ENCODE results near the gene NOS3. TPM values are rescaled to one million over a fixed set of nuclear protein-coding genes. Genes with fewer than 3 reads are reported as not detected.

Gene NOS3
- total and polyA plus RNA-seq, 2 of the 13 experiments (the other 11 are each of a cell fraction or from before 2014, with no cell fraction given), result 3.7 to 7.5 TPM

DNA sequence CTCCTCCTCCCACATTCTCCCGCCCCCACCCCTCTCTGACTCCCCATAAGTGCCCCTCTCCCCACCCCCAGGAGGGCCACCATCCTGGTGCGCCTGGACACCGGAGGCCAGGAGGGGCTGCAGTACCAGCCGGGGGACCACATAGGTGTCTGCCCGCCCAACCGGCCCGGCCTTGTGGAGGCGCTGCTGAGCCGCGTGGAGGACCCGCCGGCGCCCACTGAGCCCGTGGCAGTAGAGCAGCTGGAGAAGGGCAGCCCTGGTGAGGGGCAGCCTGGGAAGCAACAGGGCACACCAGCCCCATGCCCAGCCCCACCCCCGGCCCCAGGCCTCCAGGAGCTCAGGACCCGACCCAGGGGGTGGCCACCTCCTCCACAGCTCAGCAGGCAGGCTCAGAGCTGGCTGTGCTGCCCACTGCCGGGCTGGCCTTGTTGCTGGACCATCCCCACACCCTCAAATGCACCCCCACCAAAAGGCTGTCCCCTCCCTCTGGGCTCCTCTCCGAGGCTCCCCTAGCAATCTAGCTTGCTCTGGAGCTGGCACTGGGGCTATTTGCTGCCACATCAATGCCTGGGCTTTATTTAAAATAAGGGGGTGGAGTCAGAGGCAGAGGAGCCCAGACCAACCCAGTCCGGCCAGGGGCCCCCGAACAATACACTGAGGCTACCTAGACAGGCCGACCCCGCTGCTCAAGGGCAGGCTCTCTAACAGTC lies 18.7 kb downstream of the NOS3 start (continued):
- peak; percentile 99 for TF ChIP-seq ZBTB33 (CRISPR knock-in tag; IDR thresholded peaks at IDR 0.05)
- TF ChIP-seq FIP1L1 (IDR thresholded peaks at IDR 0.05; ENCODE audit: borderline replicate concordance, insufficient read depth, low read depth, low read length), result no peak
- TF ChIP-seq ESRRA (CRISPR knock-in tag; IDR thresholded peaks at IDR 0.05; ENCODE audit: low read depth), result no peak
- no peak for TF ChIP-seq SKI (IDR thresholded peaks at IDR 0.05; ENCODE audit: partially characterized antibody)
- TF ChIP-seq HIVEP1 (CRISPR knock-in tag; IDR thresholded peaks at IDR 0.05), result peak; percentile 11; the same call in 1 of the 2 replicates
- TF ChIP-seq, protein P1, sequence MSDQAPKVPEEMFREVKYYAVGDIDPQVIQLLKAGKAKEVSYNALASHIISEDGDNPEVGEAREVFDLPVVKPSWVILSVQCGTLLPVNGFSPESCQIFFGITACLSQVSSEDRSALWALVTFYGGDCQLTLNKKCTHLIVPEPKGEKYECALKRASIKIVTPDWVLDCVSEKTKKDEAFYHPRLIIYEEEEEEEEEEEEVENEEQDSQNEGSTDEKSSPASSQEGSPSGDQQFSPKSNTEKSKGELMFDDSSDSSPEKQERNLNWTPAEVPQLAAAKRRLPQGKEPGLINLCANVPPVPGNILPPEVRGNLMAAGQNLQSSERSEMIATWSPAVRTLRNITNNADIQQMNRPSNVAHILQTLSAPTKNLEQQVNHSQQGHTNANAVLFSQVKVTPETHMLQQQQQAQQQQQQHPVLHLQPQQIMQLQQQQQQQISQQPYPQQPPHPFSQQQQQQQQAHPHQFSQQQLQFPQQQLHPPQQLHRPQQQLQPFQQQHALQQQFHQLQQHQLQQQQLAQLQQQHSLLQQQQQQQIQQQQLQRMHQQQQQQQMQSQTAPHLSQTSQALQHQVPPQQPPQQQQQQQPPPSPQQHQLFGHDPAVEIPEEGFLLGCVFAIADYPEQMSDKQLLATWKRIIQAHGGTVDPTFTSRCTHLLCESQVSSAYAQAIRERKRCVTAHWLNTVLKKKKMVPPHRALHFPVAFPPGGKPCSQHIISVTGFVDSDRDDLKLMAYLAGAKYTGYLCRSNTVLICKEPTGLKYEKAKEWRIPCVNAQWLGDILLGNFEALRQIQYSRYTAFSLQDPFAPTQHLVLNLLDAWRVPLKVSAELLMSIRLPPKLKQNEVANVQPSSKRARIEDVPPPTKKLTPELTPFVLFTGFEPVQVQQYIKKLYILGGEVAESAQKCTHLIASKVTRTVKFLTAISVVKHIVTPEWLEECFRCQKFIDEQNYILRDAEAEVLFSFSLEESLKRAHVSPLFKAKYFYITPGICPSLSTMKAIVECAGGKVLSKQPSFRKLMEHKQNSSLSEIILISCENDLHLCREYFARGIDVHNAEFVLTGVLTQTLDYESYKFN (CRISPR knock-in tag; conservative IDR thresholded peaks at IDR 0.05), result no peak
- no peak for TF ChIP-seq ZNF136 (CRISPR knock-in tag; IDR thresholded peaks at IDR 0.05; ENCODE audit: low read depth)
- no peak for TF ChIP-seq PTBP1 (IDR thresholded peaks at IDR 0.05; ENCODE audit: low read depth, low read length, poor library complexity, severe bottlenecking)
- no peak for TF ChIP-seq ZNF7 (CRISPR knock-in tag; IDR thresholded peaks at IDR 0.05)
- TF ChIP-seq NFKB2 (CRISPR knock-in tag; IDR thresholded peaks at IDR 0.05; ENCODE audit: borderline replicate concordance), result no peak
- TF ChIP-seq ZNF501 (CRISPR knock-in tag; IDR thresholded peaks at IDR 0.05), result 0 out of 2 replicates have a peak, but pooled peaks have one; percentile 15
- no peak for TF ChIP-seq TEF (CRISPR knock-in tag; IDR thresholded peaks at IDR 0.05)
- TF ChIP-seq, protein P2, sequence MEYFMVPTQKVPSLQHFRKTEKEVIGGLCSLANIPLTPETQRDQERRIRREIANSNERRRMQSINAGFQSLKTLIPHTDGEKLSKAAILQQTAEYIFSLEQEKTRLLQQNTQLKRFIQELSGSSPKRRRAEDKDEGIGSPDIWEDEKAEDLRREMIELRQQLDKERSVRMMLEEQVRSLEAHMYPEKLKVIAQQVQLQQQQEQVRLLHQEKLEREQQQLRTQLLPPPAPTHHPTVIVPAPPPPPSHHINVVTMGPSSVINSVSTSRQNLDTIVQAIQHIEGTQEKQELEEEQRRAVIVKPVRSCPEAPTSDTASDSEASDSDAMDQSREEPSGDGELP (IDR thresholded peaks at IDR 0.05; ENCODE audit: borderline replicate concordance, low read depth), result 0 out of 2 replicates have a peak, but pooled peaks have one; percentile 11
- TF ChIP-seq, protein P3, sequence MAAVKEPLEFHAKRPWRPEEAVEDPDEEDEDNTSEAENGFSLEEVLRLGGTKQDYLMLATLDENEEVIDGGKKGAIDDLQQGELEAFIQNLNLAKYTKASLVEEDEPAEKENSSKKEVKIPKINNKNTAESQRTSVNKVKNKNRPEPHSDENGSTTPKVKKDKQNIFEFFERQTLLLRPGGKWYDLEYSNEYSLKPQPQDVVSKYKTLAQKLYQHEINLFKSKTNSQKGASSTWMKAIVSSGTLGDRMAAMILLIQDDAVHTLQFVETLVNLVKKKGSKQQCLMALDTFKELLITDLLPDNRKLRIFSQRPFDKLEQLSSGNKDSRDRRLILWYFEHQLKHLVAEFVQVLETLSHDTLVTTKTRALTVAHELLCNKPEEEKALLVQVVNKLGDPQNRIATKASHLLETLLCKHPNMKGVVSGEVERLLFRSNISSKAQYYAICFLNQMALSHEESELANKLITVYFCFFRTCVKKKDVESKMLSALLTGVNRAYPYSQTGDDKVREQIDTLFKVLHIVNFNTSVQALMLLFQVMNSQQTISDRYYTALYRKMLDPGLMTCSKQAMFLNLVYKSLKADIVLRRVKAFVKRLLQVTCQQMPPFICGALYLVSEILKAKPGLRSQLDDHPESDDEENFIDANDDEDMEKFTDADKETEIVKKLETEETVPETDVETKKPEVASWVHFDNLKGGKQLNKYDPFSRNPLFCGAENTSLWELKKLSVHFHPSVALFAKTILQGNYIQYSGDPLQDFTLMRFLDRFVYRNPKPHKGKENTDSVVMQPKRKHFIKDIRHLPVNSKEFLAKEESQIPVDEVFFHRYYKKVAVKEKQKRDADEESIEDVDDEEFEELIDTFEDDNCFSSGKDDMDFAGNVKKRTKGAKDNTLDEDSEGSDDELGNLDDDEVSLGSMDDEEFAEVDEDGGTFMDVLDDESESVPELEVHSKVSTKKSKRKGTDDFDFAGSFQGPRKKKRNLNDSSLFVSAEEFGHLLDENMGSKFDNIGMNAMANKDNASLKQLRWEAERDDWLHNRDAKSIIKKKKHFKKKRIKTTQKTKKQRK (IDR thresholded peaks at IDR 0.05; ENCODE audit: low read length), result no peak
- no peak for TF ChIP-seq AGO1 (IDR thresholded peaks at IDR 0.05; ENCODE audit: low read depth, low read length, poor library complexity, severe bottlenecking)
- TF ChIP-seq, protein P4, sequence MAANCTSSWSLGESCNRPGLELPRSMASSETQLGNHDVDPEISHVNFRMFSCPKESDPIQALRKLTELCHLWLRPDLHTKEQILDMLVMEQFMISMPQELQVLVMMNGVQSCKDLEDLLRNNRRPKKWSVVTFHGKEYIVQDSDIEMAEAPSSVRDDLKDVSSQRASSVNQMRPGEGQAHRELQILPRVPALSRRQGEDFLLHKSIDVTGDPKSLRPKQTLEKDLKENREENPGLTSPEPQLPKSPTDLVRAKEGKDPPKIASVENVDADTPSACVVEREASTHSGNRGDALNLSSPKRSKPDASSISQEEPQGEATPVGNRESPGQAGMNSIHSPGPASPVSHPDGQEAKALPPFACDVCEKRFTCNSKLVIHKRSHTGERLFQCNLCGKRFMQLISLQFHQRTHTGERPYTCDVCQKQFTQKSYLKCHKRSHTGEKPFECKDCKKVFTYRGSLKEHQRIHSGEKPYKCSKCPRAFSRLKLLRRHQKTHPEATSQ (CRISPR knock-in tag; IDR thresholded peaks at IDR 0.05; ENCODE audit: borderline replicate concordance), result no peak
